A549 (cell line): ENCODE data around the gene TMEM260. TPM values are rescaled to one million over a fixed set of nuclear protein-coding genes. Genes with fewer than 3 reads are reported as not detected.

Experiments used
- ATAC-seq, 2 experiments: fragments of 200-7000 bp in 1 of 2; fragments of >200 bp in 1 of 2; cut with Nextera tagmentation in 1 of 2; cut with Tn5 transposase in 1 of 2; 3 replicates each; pipeline versions ENCODE4 v1.8.0 to v1.9.1; 2018 to 2020; ENCODE audit warnings: mild to moderate bottlenecking in 1 of 2, moderate library complexity in 1 of 2
- CTCF ChIA-PET: fragments of 300-600 bp; sonication (Branson Sonifier 250); formaldehyde crosslinking; extraction: SDS; loops from one replicate; lab custom pipeline; 2021; ENCODE audit warnings: antibody characterized with exemption, inconsistent platforms; lab: Yijun Ruan, JAX
- POLR2A ChIA-PET: fragments of 350-600 bp; formaldehyde crosslinking; extraction: SDS; loops from one replicate; lab custom pipeline; 2021; ENCODE audit warnings: antibody characterized with exemption, inconsistent platforms; lab: Yijun Ruan, JAX
- DNase-seq, 2 experiments: peaks; one replicate each; pipeline versions ENCODE4 v3.0.0 to v3.0.0-alpha.2; 2011 to 2016; ENCODE audit warnings: low read depth in 1 of 2, low spot score in 1 of 2
- FAIRE-seq: peaks from 2 replicates; lab custom pipeline; 2011; peaks lifted over from hg19 to GRCh38; lab: Jason Lieb, UNC
- H3K27ac ChIP-seq, 2 experiments: fragments of >200 bp; sonication (Bioruptor Twin); formaldehyde crosslinking; 3 replicates each; pipeline ENCODE4 v1.5.1; 2016 to 2017
- H3K4me1 ChIP-seq: fragments of >200 bp; sonication (Bioruptor Twin); formaldehyde crosslinking; 3 replicates; pipeline ENCODE4 v1.6.1; 2016
- H3K4me2 ChIP-seq: fragments of >200 bp; sonication (Bioruptor Twin); formaldehyde crosslinking; 3 replicates; pipeline ENCODE4 v1.6.1; 2016
- H3K4me3 ChIP-seq: fragments of >200 bp; sonication (Bioruptor Twin); formaldehyde crosslinking; 3 replicates; pipeline ENCODE4 v1.5.1; 2016
- H3K9me3 ChIP-seq: fragments of >200 bp; sonication (Bioruptor Twin); formaldehyde crosslinking; 3 replicates; pipeline ENCODE4 v1.6.1; 2016
- BHLHE40 ChIP-seq: IDR thresholded peaks from 2 replicates; pipeline ENCODE4 v1.6.1; 2012; ENCODE audit warnings: low read depth, low read length, inconsistent platforms
- CBX2 ChIP-seq: fragments of 200-600 bp; sonication (generic); IDR thresholded peaks from 2 replicates; pipeline ENCODE4 v1.6.1; 2016; ENCODE audit warnings: low read depth, mild to moderate bottlenecking, borderline replicate concordance
- CBX8 ChIP-seq: fragments of 200-600 bp; sonication (generic); IDR thresholded peaks from 2 replicates; pipeline ENCODE4 v1.6.1; 2016
- E2F6 ChIP-seq: IDR thresholded peaks from 2 replicates; pipeline ENCODE4 v1.6.1; 2012; ENCODE audit warnings: low read depth, borderline replicate concordance
- HMGXB4 ChIP-seq: fragments of 250-450 bp; sonication (Bioruptor Pico); IDR thresholded peaks from 2 replicates; pipeline ENCODE4 v1.5.0; 2021; ENCODE audit warnings: mild to moderate bottlenecking, moderate library complexity, borderline replicate concordance
- HOXA7 ChIP-seq: fragments of 250-450 bp; sonication (Bioruptor Pico); IDR thresholded peaks from 2 replicates; pipeline ENCODE4 v1.5.0; 2020; ENCODE audit warnings: mild to moderate bottlenecking, moderate library complexity
- JUN ChIP-seq, 2 experiments: fragments of >200 bp; sonication (Bioruptor Twin); formaldehyde crosslinking; IDR thresholded peaks; 2 replicates in 1 of 2; 3 replicates in 1 of 2; pipeline ENCODE4 v1.6.1; 2016 to 2017
- KDM1A ChIP-seq: fragments of 200-600 bp; sonication (generic); IDR thresholded peaks from 2 replicates; pipeline ENCODE4 v1.6.1; 2016; ENCODE audit warnings: low read depth, mild to moderate bottlenecking
- KDM5A ChIP-seq: fragments of 200-600 bp; sonication (generic); IDR thresholded peaks from 2 replicates; pipeline ENCODE4 v1.6.1; 2016; ENCODE audit warnings: antibody characterized with exemption, mild to moderate bottlenecking
- MYC ChIP-seq: IDR thresholded peaks from 2 replicates; pipeline ENCODE4 v1.6.1; 2012; ENCODE audit warnings: mild to moderate bottlenecking, inconsistent platforms, low read length, improper control_type of control experiment, borderline replicate concordance
- NFE2L2 ChIP-seq: fragments of 150-350 bp; conservative IDR thresholded peaks from 2 replicates; pipeline ENCODE4 v1.6.1; 2014; ENCODE audit warnings: low read length
- NPAS2 ChIP-seq: fragments of 250-450 bp; sonication (Bioruptor Pico); IDR thresholded peaks from 2 replicates; pipeline ENCODE4 v1.8.0; 2022; ENCODE audit warnings: mild to moderate bottlenecking, moderate library complexity, borderline replicate concordance
- NR3C1 ChIP-seq: fragments of >200 bp; sonication (Bioruptor Twin); formaldehyde crosslinking; IDR thresholded peaks from 3 replicates; pipeline ENCODE4 v1.6.1; 2017
- RARB ChIP-seq: fragments of 250-450 bp; sonication (Bioruptor Pico); IDR thresholded peaks from 2 replicates; pipeline ENCODE4 v1.8.0; 2021; ENCODE audit warnings: mild to moderate bottlenecking, moderate library complexity
- REST ChIP-seq: fragments of 200-600 bp; sonication (generic); IDR thresholded peaks from 2 replicates; pipeline ENCODE4 v1.6.1; 2016; ENCODE audit warnings: antibody characterized with exemption, mild to moderate bottlenecking, moderate library complexity
- RFX5 ChIP-seq: fragments of 450-650 bp; IDR thresholded peaks from 2 replicates; pipeline ENCODE4 v1.7.1; 2014; ENCODE audit warnings: antibody characterized with exemption, mild to moderate bottlenecking, moderate library complexity
- RNF2 ChIP-seq: fragments of 200-600 bp; sonication (generic); IDR thresholded peaks from 2 replicates; pipeline ENCODE4 v1.6.1; 2016; ENCODE audit warnings: low read depth, mild to moderate bottlenecking, antibody characterized with exemption, moderate library complexity, borderline replicate concordance
- ZFP36 ChIP-seq: fragments of 450-650 bp; IDR thresholded peaks from 2 replicates; pipeline ENCODE4 v1.6.1; 2014; ENCODE audit warnings: borderline replicate concordance; ENCODE audit not compliant: partially characterized antibody
- ZNF302 ChIP-seq: fragments of 250-450 bp; sonication (Bioruptor Pico); IDR thresholded peaks from 2 replicates; pipeline ENCODE4 v1.9.0; 2021; ENCODE audit warnings: inconsistent platforms, mild to moderate bottlenecking, moderate library complexity
- WGBS: methylation state at CpG from one replicate; pipeline ENCODE4 v1.1.6; 2017; ENCODE audit errors: missing lambda C conversion rate; 5-methylcytosine and 5-hydroxymethylcytosine counted together
- polyA plus RNA-seq, 4 experiments: library from polyadenylated mRNA; depleted of rRNA in 3 of 4; stranded (reverse); fragments of >200 nt; fragmentation: RNase III in 1 of 4; extraction: RNeasy Plus Mini Kit Qiagen cat#74134 plus additional on column Dnase treatment in 1 of 4; gene quantifications; 2 replicates in 3 of 4; 3 replicates in 1 of 4; pipeline ENCODE4 v1.2.3, GENCODE V29; 2011 to 2017
- TF ChIP-seq, protein P1 (sequence below): fragments of >200 bp; sonication (Bioruptor Twin); formaldehyde crosslinking; IDR thresholded peaks from 3 replicates; pipeline ENCODE4 v1.5.1; 2016
- TF ChIP-seq, protein P2 (sequence below): IDR thresholded peaks from 2 replicates; pipeline ENCODE4 v1.6.1; 2012

The TMEM260 gene
- polyA plus RNA-seq, 2 of the 4 experiments (the other 2 are of a cell fraction) = 6.1 to 17.6 TPM

- ATAC-seq = no peak
Observed at GRCh38 chr14:56617084-56617483, 37.5 kb downstream of the TMEM260 start.

DNA sequence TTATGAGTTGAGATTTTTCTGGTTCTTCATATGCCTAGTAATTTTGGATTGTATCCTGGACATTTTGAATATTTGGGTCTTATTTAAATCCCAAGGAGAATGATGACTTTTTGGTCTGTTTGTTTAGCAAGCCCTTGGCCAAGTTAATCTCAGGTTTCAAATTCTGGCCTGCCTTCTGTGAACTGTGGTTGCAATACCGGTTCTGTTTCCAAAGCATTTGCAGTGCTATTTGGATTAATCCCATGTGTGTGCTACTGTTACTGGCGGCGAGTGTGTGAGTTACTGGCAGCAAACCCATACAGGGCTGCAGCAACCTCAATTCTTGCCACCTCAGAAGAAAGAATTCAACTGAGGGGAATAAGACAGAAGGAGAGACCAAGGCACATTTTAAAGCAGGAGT lies 51.1 kb downstream of the TMEM260 start:
- 96% methylated on average over 3 of the region's 3 CpGs for WGBS

More at GRCh38 chr14:56617084-56617483, 37.5 kb downstream of the TMEM260 start:
- no peak overlapping the region for H3K27ac ChIP-seq
- POLR2A ChIA-PET = no interaction called here
- DNase-seq (no peak), FAIRE-seq (no peak)
- no peak overlapping the region for H3K4me3 ChIP-seq
- H3K9me3 ChIP-seq = no peaks in the 10 kb centered on the region
- H3K4me1 ChIP-seq = no peaks in the 10 kb centered on the region
- TF ChIP-seq NPAS2 (CRISPR knock-in tag) (no peak), ZNF302 (CRISPR knock-in tag) (no peak), BHLHE40 (no peak), RNF2 (no peak), RARB (no peak), ZFP36 (no peak)
- CTCF ChIA-PET = interaction anchor here (0.8 to 1.2 kb wide), 2 partner anchors 13 to 1179 kb away, joined by 3 read pairs; no protein-coding TSS in a partner anchor
- H3K4me2 ChIP-seq = no peak overlapping the region

More for the DNA sequence above, 51.1 kb downstream of the TMEM260 start:
- Histone ChIP-seq H3K9me3 (peaks cover 14% of the 10 kb centered on the region), H3K27ac (no peak overlapping the region), H3K4me3 (no peak overlapping the region), H3K4me1 (no peaks in the 10 kb centered on the region), H3K4me2 (no peak overlapping the region)
- FAIRE-seq = no peak
- no peak for ATAC-seq
- no peak for TF ChIP-seq KDM1A
- TF ChIP-seq KDM5A = no peak
- no peak for TF ChIP-seq MYC
- TF ChIP-seq, protein P1, sequence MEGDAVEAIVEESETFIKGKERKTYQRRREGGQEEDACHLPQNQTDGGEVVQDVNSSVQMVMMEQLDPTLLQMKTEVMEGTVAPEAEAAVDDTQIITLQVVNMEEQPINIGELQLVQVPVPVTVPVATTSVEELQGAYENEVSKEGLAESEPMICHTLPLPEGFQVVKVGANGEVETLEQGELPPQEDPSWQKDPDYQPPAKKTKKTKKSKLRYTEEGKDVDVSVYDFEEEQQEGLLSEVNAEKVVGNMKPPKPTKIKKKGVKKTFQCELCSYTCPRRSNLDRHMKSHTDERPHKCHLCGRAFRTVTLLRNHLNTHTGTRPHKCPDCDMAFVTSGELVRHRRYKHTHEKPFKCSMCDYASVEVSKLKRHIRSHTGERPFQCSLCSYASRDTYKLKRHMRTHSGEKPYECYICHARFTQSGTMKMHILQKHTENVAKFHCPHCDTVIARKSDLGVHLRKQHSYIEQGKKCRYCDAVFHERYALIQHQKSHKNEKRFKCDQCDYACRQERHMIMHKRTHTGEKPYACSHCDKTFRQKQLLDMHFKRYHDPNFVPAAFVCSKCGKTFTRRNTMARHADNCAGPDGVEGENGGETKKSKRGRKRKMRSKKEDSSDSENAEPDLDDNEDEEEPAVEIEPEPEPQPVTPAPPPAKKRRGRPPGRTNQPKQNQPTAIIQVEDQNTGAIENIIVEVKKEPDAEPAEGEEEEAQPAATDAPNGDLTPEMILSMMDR = no peak
- no peak for TF ChIP-seq REST
- TF ChIP-seq ZNF302 (CRISPR knock-in tag) = no peak
- TF ChIP-seq E2F6 = no peak
- TF ChIP-seq HOXA7 (CRISPR knock-in tag) = no peak
- TF ChIP-seq CBX2 = no peak
- TF ChIP-seq HMGXB4 (CRISPR knock-in tag) = no peak
- TF ChIP-seq JUN (IDR thresholded peaks at IDR 0.05) = no peak
- TF ChIP-seq NFE2L2 = no peak
- no peak for TF ChIP-seq NR3C1
- TF ChIP-seq, protein P2, sequence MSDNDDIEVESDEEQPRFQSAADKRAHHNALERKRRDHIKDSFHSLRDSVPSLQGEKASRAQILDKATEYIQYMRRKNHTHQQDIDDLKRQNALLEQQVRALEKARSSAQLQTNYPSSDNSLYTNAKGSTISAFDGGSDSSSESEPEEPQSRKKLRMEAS = no peak
- no peak for TF ChIP-seq CBX8
- no peak for TF ChIP-seq RFX5
- no peak for DNase-seq
- POLR2A ChIA-PET = no interaction called here
- CTCF ChIA-PET = interaction anchor here (0.7 to 1.3 kb wide), 2 partner anchors 13 to 900 kb away, joined by 3 read pairs; no protein-coding TSS in a partner anchor
